WTC11 (cell line): ENCODE results near the gene TTI1. TPM values are rescaled to one million over a fixed set of nuclear protein-coding genes. Genes with fewer than 3 reads are reported as not detected.
"Not testable (repeated sequence)": the region's sequence is repeated elsewhere in the genome, so short reads cannot be mapped to it uniquely, and the experiment has no call there.

Experiments
- ATAC-seq: fragments of 200-7000 bp; cut with Tn5 transposase; 2 replicates; pipeline ENCODE4 v1.10.0; 2021; ENCODE audit warnings: mild to moderate bottlenecking, moderate library complexity
- CTCF ChIA-PET: fragments of 300-600 bp; sonication (Branson Sonifier 250); formaldehyde crosslinking; loops from one replicate; lab custom pipeline; 2021; ENCODE audit warnings: antibody characterized with exemption; lab: Charles Lee
- POLR2A ChIA-PET: fragments of 350-600 bp; sonication (Branson Sonifier 250); formaldehyde crosslinking; loops from one replicate; lab custom pipeline; 2021; ENCODE audit warnings: antibody characterized with exemption; lab: Charles Lee
- DNase-seq: peaks from one replicate; pipeline ENCODE4 v3.0.0; 2021; ENCODE audit warnings: low spot score
- H3K27ac Mint-ChIP-seq: 2 replicates; pipeline ENCODE4 v1.8.0; 2021; ENCODE audit warnings: mixed read lengths
- H3K27me3 Mint-ChIP-seq: 2 replicates; pipeline ENCODE4 v1.8.0; 2021; ENCODE audit warnings: low read depth, mild to moderate bottlenecking, moderate library complexity, mixed read lengths
- H3K36me3 Mint-ChIP-seq: 2 replicates; pipeline ENCODE4 v1.8.0; 2021; ENCODE audit warnings: mixed read lengths
- H3K4me1 Mint-ChIP-seq: 2 replicates; pipeline ENCODE4 v1.8.0; 2022; ENCODE audit warnings: mixed read lengths
- H3K4me3 Mint-ChIP-seq: 2 replicates; pipeline ENCODE4 v1.8.0; 2021; ENCODE audit warnings: mild to moderate bottlenecking, moderate library complexity, mixed read lengths
- H3K9me3 Mint-ChIP-seq: 2 replicates; pipeline ENCODE4 v1.8.0; 2021; ENCODE audit warnings: mixed read lengths
- FOXK1 ChIP-seq: sonication (generic); formaldehyde crosslinking; IDR thresholded peaks from 2 replicates; pipeline ENCODE4 v1.8.0; 2022; ENCODE audit warnings: mild to moderate bottlenecking, moderate library complexity, missing genetic modification reagents
- GABPB1 ChIP-seq: sonication (generic); formaldehyde crosslinking; IDR thresholded peaks from 2 replicates; pipeline ENCODE4 v1.8.1; 2023; ENCODE audit warnings: mild to moderate bottlenecking, missing genetic modification reagents
- NFYB ChIP-seq: sonication (generic); formaldehyde crosslinking; conservative IDR thresholded peaks from 2 replicates; pipeline ENCODE4 v1.8.0; 2022; ENCODE audit warnings: low read depth, missing genetic modification reagents
- NR3C1 ChIP-seq: sonication (generic); formaldehyde crosslinking; conservative IDR thresholded peaks from 2 replicates; pipeline ENCODE4 v1.8.1; 2023; ENCODE audit warnings: low read depth, mild to moderate bottlenecking, missing genetic modification reagents
- RELA ChIP-seq: sonication (generic); formaldehyde crosslinking; IDR thresholded peaks from 2 replicates; pipeline ENCODE4 v1.8.1; 2022; ENCODE audit warnings: missing genetic modification reagents, mild to moderate bottlenecking, borderline replicate concordance
- RORB ChIP-seq: fragments of 250-450 bp; sonication (Bioruptor Pico); IDR thresholded peaks from 2 replicates; pipeline ENCODE4 v1.9.0; 2021; ENCODE audit warnings: mild to moderate bottlenecking
- SP1 ChIP-seq: sonication (generic); formaldehyde crosslinking; conservative IDR thresholded peaks from 2 replicates; pipeline ENCODE4 v1.8.1; 2022; ENCODE audit warnings: missing genetic modification reagents
- TCF7 ChIP-seq: sonication (generic); formaldehyde crosslinking; IDR thresholded peaks from 2 replicates; pipeline ENCODE4 v1.8.0; 2022; ENCODE audit warnings: mild to moderate bottlenecking, low read depth, missing genetic modification reagents, moderate library complexity
- ZNF263 ChIP-seq: sonication (generic); formaldehyde crosslinking; IDR thresholded peaks from 2 replicates; pipeline ENCODE4 v1.8.1; 2022; ENCODE audit warnings: low read depth, mild to moderate bottlenecking, moderate library complexity, missing genetic modification reagents
- ZNF396 ChIP-seq: fragments of 250-450 bp; sonication (Bioruptor Pico); IDR thresholded peaks from 2 replicates; pipeline ENCODE4 v1.8.0; 2021; ENCODE audit warnings: mild to moderate bottlenecking, moderate library complexity, borderline replicate concordance
- ZNF423 ChIP-seq: fragments of 250-450 bp; sonication (Bioruptor Pico); IDR thresholded peaks from 2 replicates; pipeline ENCODE4 v2.1.2; 2022; ENCODE audit warnings: mild to moderate bottlenecking, moderate library complexity
- total RNA-seq: library from RNA; stranded (reverse); gene quantifications from 3 replicates; pipeline ENCODE4 v1.2.3, GENCODE V29; 2021
- TF ChIP-seq, protein P1 (sequence below): sonication (generic); formaldehyde crosslinking; IDR thresholded peaks from 2 replicates; pipeline ENCODE4 v1.8.1; 2023; ENCODE audit warnings: mild to moderate bottlenecking, moderate library complexity, missing genetic modification reagents
- TF ChIP-seq, protein P2 (sequence below): sonication (generic); formaldehyde crosslinking; conservative IDR thresholded peaks from 2 replicates; pipeline ENCODE4 v1.8.1; 2022; ENCODE audit warnings: mild to moderate bottlenecking, missing genetic modification reagents
- TF ChIP-seq, protein P3 (sequence below): fragments of 200-600 bp; IDR thresholded peaks from 2 replicates; pipeline ENCODE4 v1.8.0; 2022; ENCODE audit warnings: antibody characterized with exemption
- TF ChIP-seq, protein P4 (sequence below): sonication (generic); formaldehyde crosslinking; IDR thresholded peaks from 2 replicates; pipeline ENCODE4 v1.8.1; 2023; ENCODE audit warnings: mild to moderate bottlenecking, missing genetic modification reagents, borderline replicate concordance
- TF ChIP-seq, protein P5 (sequence below): sonication (generic); formaldehyde crosslinking; IDR thresholded peaks from 2 replicates; pipeline ENCODE4 v1.8.1; 2023; ENCODE audit warnings: mild to moderate bottlenecking, missing genetic modification reagents
- TF ChIP-seq, protein P6 (sequence below): sonication (generic); formaldehyde crosslinking; IDR thresholded peaks from 2 replicates; pipeline ENCODE4 v1.8.0; 2023; ENCODE audit warnings: mild to moderate bottlenecking, missing genetic modification reagents

Gene TTI1
- total RNA-seq, 1 experiment from 2014 or later = 43.5 TPM

DNA sequence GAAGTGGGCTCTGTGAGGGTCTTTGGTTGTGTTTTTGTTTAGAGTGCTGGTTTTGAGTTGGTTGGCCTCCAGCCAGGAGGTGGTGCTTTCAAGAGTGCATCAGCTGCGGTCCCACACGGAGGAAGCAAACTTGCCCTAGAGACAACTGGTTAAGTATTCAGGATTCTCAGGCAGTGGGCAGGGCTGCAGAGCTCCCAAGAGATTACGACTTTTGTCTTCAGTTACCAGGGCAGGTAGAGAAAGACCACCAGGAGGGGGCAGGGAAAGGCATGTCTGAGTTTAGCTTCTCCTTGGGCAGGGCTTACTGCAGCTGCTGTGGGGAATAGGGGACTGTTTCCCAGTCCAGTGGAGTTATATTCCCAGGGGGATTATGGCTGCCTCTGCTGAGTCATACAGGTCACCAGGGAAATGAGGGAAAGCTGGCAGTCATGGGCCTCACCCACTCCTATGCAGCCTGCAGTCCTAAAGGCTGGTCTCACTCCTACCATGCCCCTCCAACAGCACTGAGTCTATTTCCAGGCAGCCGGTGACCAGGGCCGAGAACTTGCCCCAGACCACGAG lies 64.3 kb downstream of the TTI1 start (continued):
- TF ChIP-seq, protein P1, sequence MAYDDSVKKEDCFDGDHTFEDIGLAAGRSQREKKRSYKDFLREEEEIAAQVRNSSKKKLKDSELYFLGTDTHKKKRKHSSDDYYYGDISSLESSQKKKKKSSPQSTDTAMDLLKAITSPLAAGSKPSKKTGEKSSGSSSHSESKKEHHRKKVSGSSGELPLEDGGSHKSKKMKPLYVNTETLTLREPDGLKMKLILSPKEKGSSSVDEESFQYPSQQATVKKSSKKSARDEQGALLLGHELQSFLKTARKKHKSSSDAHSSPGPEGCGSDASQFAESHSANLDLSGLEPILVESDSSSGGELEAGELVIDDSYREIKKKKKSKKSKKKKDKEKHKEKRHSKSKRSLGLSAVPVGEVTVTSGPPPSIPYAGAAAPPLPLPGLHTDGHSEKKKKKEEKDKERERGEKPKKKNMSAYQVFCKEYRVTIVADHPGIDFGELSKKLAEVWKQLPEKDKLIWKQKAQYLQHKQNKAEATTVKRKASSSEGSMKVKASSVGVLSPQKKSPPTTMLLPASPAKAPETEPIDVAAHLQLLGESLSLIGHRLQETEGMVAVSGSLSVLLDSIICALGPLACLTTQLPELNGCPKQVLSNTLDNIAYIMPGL (CRISPR knock-in tag) = no peak
- TF ChIP-seq TCF7 (CRISPR knock-in tag) (no peak), NFYB (CRISPR knock-in tag) (no peak), FOXK1 (CRISPR knock-in tag) (no peak), RORB (CRISPR knock-in tag) (no peak), GABPB1 (no peak)
- TF ChIP-seq, protein P2, sequence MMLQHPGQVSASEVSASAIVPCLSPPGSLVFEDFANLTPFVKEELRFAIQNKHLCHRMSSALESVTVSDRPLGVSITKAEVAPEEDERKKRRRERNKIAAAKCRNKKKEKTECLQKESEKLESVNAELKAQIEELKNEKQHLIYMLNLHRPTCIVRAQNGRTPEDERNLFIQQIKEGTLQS (CRISPR knock-in tag) = no peak

DNA sequence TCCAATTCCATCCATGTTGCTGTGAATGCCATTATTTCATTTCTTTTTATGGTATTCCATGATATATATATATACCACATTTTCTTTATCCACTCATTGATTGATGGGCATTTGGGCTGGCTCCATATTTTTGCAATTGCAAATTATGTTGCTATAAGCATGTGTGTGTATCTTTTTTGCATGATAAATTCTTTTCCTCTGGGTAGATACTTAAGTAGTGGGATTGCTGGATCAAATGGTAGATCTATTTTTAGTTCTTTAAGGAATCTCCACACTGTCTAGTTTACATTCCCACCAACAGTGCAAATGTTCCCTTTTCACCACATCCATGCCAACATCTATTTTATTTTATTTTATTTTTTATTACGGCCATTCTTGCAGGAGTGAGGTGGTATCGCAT lies 69.8 kb downstream of the TTI1 start:
- ATAC-seq, H3K4me3 Mint-ChIP-seq, H3K27ac Mint-ChIP-seq, H3K4me1 Mint-ChIP-seq, POLR2A ChIA-PET, H3K36me3 Mint-ChIP-seq, CTCF ChIA-PET, DNase-seq: not testable (repeated sequence)
- Mint-ChIP-seq H3K27me3 (peaks cover 17% of the 10 kb centered on the region), H3K9me3 (peaks cover 36% of the 10 kb centered on the region)

DNA sequence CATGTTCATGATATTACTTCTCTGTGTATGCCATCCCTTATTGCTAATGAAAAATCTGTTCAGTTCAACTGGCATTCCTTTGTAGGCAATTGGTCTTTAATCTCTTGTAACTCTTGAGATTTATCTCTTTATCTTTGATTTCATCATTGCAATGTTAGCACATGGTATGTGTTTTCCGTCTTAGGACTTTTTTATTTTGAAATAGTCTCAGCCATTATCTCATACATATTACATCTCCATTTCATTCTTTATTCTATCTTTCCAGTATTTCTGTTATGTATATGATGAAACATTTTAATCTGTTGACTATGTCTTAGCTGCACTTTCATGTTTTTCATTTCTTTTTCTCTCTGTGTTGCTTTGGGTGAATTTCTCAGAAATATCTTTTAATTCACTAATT lies 72.2 kb downstream of the TTI1 start:
- CTCF ChIA-PET = no interaction called here
- no peaks in the 10 kb centered on the region for H3K36me3 Mint-ChIP-seq
- TF ChIP-seq RELA (CRISPR knock-in tag) (no peak), FOXK1 (CRISPR knock-in tag) (no peak)
- TF ChIP-seq, all 79 proteins: peak for 0
- H3K27me3 Mint-ChIP-seq = peaks cover 7% of the 10 kb centered on the region; the same call in 1 of the 2 replicates
- no peak overlapping the region for H3K27ac Mint-ChIP-seq
- DNase-seq (no peak), ATAC-seq (no peak)
- no peaks in the 10 kb centered on the region for H3K4me1 Mint-ChIP-seq
- H3K9me3 Mint-ChIP-seq = peaks cover 13% of the 10 kb centered on the region
- POLR2A ChIA-PET = no interaction called here
- H3K4me3 Mint-ChIP-seq = no peak overlapping the region

DNA sequence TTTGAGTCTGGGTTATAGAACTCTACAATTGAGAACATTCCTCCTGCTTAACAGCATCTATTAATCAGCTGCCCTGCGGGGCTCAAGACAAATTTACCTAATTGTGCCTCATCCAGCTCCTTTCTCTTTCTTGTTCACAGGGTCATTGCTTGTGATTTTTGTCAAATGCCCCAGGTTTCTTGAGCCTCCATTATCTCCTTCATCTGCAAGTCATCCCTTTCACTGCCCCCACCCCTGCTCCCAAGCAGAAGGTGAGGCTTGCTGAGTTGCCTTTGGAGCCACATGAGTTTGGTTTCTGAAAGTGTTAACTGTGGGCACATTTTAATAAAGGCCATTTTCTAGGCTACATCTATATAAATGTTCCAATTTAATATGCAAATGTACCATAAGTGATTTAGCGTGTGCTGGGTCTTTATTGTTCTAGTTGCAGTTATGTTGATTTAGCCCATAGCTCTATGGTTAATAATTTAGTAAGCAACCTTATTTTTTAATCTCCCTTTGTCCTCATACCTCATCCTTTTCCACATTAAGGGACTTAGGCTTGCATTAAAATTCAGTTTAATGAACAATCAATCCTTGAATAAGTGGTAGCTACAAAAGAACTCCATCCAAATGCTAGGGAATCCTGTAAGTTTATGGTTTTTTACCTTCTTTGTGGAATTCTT lies 74.3 kb downstream of the TTI1 start:
- CTCF ChIA-PET = interaction anchor here (0.6 to 1.1 kb wide), 2 partner anchors 22 to 395 kb away, joined by 3 read pairs; no protein-coding TSS in a partner anchor
- Mint-ChIP-seq H3K4me3 (no peak overlapping the region), H3K4me1 (no peaks in the 10 kb centered on the region), H3K36me3 (no peaks in the 10 kb centered on the region), H3K9me3 (peaks cover 11% of the 10 kb centered on the region), H3K27me3 (peaks cover 2% of the 10 kb centered on the region; the same call in 1 of the 2 replicates), H3K27ac (no peak overlapping the region)
- POLR2A ChIA-PET = no interaction called here
- ATAC-seq = no peak
- no peak for DNase-seq
- TF ChIP-seq NR3C1 (CRISPR knock-in tag) (no peak), RORB (CRISPR knock-in tag) (no peak), ZNF263 (CRISPR knock-in tag) (no peak), SP1 (no peak), ZNF396 (CRISPR knock-in tag) (no peak), ZNF423 (CRISPR knock-in tag) (no peak), GABPB1 (no peak)
- TF ChIP-seq, protein P3, sequence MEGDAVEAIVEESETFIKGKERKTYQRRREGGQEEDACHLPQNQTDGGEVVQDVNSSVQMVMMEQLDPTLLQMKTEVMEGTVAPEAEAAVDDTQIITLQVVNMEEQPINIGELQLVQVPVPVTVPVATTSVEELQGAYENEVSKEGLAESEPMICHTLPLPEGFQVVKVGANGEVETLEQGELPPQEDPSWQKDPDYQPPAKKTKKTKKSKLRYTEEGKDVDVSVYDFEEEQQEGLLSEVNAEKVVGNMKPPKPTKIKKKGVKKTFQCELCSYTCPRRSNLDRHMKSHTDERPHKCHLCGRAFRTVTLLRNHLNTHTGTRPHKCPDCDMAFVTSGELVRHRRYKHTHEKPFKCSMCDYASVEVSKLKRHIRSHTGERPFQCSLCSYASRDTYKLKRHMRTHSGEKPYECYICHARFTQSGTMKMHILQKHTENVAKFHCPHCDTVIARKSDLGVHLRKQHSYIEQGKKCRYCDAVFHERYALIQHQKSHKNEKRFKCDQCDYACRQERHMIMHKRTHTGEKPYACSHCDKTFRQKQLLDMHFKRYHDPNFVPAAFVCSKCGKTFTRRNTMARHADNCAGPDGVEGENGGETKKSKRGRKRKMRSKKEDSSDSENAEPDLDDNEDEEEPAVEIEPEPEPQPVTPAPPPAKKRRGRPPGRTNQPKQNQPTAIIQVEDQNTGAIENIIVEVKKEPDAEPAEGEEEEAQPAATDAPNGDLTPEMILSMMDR = no peak
- TF ChIP-seq, protein P4, sequence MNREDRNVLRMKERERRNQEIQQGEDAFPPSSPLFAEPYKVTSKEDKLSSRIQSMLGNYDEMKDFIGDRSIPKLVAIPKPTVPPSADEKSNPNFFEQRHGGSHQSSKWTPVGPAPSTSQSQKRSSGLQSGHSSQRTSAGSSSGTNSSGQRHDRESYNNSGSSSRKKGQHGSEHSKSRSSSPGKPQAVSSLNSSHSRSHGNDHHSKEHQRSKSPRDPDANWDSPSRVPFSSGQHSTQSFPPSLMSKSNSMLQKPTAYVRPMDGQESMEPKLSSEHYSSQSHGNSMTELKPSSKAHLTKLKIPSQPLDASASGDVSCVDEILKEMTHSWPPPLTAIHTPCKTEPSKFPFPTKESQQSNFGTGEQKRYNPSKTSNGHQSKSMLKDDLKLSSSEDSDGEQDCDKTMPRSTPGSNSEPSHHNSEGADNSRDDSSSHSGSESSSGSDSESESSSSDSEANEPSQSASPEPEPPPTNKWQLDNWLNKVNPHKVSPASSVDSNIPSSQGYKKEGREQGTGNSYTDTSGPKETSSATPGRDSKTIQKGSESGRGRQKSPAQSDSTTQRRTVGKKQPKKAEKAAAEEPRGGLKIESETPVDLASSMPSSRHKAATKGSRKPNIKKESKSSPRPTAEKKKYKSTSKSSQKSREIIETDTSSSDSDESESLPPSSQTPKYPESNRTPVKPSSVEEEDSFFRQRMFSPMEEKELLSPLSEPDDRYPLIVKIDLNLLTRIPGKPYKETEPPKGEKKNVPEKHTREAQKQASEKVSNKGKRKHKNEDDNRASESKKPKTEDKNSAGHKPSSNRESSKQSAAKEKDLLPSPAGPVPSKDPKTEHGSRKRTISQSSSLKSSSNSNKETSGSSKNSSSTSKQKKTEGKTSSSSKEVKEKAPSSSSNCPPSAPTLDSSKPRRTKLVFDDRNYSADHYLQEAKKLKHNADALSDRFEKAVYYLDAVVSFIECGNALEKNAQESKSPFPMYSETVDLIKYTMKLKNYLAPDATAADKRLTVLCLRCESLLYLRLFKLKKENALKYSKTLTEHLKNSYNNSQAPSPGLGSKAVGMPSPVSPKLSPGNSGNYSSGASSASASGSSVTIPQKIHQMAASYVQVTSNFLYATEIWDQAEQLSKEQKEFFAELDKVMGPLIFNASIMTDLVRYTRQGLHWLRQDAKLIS (CRISPR knock-in tag) = no peak
- TF ChIP-seq, protein P5, sequence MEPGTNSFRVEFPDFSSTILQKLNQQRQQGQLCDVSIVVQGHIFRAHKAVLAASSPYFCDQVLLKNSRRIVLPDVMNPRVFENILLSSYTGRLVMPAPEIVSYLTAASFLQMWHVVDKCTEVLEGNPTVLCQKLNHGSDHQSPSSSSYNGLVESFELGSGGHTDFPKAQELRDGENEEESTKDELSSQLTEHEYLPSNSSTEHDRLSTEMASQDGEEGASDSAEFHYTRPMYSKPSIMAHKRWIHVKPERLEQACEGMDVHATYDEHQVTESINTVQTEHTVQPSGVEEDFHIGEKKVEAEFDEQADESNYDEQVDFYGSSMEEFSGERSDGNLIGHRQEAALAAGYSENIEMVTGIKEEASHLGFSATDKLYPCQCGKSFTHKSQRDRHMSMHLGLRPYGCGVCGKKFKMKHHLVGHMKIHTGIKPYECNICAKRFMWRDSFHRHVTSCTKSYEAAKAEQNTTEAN = no peak
- TF ChIP-seq, protein P6, sequence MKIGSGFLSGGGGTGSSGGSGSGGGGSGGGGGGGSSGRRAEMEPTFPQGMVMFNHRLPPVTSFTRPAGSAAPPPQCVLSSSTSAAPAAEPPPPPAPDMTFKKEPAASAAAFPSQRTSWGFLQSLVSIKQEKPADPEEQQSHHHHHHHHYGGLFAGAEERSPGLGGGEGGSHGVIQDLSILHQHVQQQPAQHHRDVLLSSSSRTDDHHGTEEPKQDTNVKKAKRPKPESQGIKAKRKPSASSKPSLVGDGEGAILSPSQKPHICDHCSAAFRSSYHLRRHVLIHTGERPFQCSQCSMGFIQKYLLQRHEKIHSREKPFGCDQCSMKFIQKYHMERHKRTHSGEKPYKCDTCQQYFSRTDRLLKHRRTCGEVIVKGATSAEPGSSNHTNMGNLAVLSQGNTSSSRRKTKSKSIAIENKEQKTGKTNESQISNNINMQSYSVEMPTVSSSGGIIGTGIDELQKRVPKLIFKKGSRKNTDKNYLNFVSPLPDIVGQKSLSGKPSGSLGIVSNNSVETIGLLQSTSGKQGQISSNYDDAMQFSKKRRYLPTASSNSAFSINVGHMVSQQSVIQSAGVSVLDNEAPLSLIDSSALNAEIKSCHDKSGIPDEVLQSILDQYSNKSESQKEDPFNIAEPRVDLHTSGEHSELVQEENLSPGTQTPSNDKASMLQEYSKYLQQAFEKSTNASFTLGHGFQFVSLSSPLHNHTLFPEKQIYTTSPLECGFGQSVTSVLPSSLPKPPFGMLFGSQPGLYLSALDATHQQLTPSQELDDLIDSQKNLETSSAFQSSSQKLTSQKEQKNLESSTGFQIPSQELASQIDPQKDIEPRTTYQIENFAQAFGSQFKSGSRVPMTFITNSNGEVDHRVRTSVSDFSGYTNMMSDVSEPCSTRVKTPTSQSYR (CRISPR knock-in tag) = no peak
